ENCODE measurements around the gene ZNF776.
"Not testable (repeated sequence)": the region's sequence is repeated elsewhere in the genome, so short reads cannot be mapped to it uniquely, and the experiment has no call there.

The ZNF776 gene

DNA sequence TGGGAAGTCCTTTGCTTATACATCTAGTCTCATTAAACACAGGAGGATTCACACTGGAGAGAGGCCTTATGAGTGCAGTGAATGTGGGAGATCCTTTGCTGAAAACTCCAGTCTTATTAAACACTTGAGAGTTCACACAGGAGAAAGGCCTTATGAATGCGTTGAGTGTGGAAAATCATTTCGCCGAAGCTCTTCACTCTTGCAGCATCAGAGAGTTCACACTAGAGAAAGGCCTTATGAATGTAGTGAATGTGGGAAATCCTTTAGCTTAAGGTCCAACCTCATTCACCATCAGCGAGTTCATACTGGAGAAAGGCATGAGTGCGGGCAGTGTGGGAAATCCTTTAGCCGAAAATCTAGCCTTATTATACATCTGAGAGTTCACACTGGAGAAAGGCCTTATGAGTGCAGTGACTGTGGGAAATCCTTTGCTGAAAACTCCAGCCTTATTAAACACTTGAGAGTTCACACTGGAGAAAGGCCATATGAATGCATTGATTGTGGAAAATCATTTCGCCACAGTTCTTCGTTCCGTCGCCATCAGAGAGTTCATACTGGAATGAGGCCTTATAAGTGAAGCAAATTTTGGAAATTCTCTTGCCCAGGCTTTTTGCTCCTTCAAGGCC lies 32.7 kb downstream of the ZNF776 start:
- no peak overlapping the region for H3K27ac ChIP-seq
- no peak for TF ChIP-seq ZFX (IDR thresholded peaks at IDR 0.05)
- TF ChIP-seq CTCF (conservative IDR thresholded peaks at IDR 0.05) = no peak

GRCh38 chr19:57786286-57786685 lies 39.7 kb downstream of the ZNF776 start:
- no peak for TF ChIP-seq CTCF (conservative IDR thresholded peaks at IDR 0.05)
- TF ChIP-seq ZFX (IDR thresholded peaks at IDR 0.05) = no peak
- no peak overlapping the region for H3K27ac ChIP-seq

DNA sequence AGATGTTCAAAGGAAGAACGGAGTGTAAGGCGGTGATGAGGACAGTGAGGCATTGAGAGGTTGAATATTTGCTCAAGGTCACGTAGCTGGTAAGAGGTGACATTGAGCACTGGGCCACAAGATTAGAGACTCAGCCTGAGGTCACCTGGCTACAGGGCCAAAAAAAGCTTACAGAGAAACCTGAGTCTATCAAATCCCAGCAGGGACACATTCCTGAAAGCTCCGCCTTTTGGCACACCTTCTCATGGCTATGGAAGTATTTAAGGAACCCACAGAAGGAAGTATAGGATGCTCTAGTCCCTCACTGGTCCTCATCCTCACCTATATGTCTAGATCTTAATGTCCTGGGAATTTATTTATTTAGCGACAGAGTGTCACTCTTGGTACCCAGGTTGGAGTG lies 40.3 kb downstream of the ZNF776 start:
- TF ChIP-seq ZFX (IDR thresholded peaks at IDR 0.05) (no peak), CTCF (conservative IDR thresholded peaks at IDR 0.05) (no peak)
- H3K27ac ChIP-seq = no peak overlapping the region

GRCh38 chr19:57788114-57788692 lies 41.6 kb downstream of the ZNF776 start:
- TF ChIP-seq ZFX (IDR thresholded peaks at IDR 0.05) (no peak), CTCF (conservative IDR thresholded peaks at IDR 0.05) (no peak)
- H3K27ac ChIP-seq = no peak overlapping the region

DNA sequence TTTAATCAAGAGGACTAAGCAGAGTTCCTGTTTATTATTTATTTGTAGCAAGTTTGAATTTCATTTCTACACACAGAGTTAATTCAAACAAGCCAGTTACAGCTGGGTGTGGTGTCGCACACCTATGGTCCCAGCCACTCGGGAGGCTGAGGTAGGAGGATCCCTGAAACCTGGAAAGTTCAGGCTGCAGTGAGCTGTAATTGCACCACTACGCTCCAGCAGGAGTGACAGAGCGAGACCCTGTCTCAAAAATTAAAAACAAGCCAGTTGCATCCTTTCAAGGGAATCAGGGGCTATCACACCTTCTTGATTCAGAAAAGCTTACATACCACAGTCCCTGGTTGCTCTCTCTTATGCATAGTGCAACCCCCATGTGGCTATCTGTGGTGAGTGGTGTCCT lies 42.7 kb downstream of the ZNF776 start:
- H3K27ac ChIP-seq = no peak overlapping the region
- TF ChIP-seq CTCF (conservative IDR thresholded peaks at IDR 0.05) (no peak), ZFX (IDR thresholded peaks at IDR 0.05) (no peak)

- not testable (repeated sequence) for H3K27ac ChIP-seq
These were observed 50.0 kb downstream of the ZNF776 start for GRCh38 chr19:57796580-57796979.

GRCh38 chr19:57800696-57801095 lies 54.1 kb downstream of the ZNF776 start:
- no peak overlapping the region for H3K27ac ChIP-seq
- no peak for TF ChIP-seq ZFX (IDR thresholded peaks at IDR 0.05)
- no peak for TF ChIP-seq CTCF (conservative IDR thresholded peaks at IDR 0.05)

DNA sequence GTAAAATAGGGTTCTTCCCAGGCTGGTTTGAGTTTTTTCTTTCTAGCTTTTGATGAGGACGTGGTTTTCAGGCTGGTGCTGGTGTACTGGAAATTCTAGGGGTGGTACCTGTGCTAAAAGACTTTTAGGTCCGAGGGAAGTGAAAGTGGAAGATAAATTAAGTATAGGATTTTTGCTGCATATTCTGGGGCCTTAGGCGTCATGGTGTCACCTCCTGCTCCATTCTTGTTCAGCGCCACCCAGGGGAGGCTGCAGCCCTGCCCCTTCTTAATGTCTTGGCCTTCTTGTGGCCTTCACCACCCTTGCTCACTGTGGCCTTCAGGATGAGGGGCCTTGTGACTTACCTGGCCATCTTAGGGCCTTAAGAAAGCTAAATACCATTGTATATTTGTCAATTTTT lies 55.7 kb downstream of the ZNF776 start:
- TF ChIP-seq ZFX (IDR thresholded peaks at IDR 0.05) (no peak), CTCF (conservative IDR thresholded peaks at IDR 0.05) (no peak)
- H3K27ac ChIP-seq = no peak overlapping the region
